SK-N-SH (cell line): Measurements from ENCODE around the gene GATA3. TPM values are rescaled to one million over a fixed set of nuclear protein-coding genes. Genes with fewer than 3 reads are reported as not detected.

ENCODE experiments used
- CTCF ChIA-PET: fragments of 300-600, 350-600 bp; formaldehyde crosslinking; extraction: SDS; loops from one replicate; lab custom pipeline; 2021; lab: Yijun Ruan, JAX
- POLR2A ChIA-PET: fragments of 350-600 bp; sonication (Branson Sonifier 250); formaldehyde crosslinking; extraction: SDS; loops from one replicate; lab custom pipeline; 2020; ENCODE audit warnings: antibody characterized with exemption, inconsistent platforms; lab: Yijun Ruan, JAX
- DNase-seq: peaks from one replicate; pipeline ENCODE4 v3.0.0; 2012
- H2AFZ ChIP-seq: fragments of 200-600 bp; sonication (generic); 2 replicates; pipeline ENCODE4 v1.8.1; 2016; ENCODE audit warnings: antibody characterized with exemption, mild to moderate bottlenecking, low read depth
- H3F3A ChIP-seq: fragments of 200-600 bp; sonication (generic); replicated peaks from 2 replicates; pipeline ENCODE3; 2016; ENCODE audit warnings: antibody characterized with exemption, mild to moderate bottlenecking; ENCODE audit not compliant: insufficient read depth
- H3K27ac ChIP-seq, 2 experiments: fragments of 200-500 bp in 1 of 2; fragments of 200-600 bp in 1 of 2; sonication (Bioruptor generic) in 1 of 2; sonication (generic), shearing (Covaris generic) in 1 of 2; 2 replicates each; pipeline versions ENCODE4 v1.5.1 to v1.6.1; 2014 to 2016; ENCODE audit warnings: low read depth in 2 of 2, inconsistent platforms in 1 of 2, low read length in 1 of 2, mild to moderate bottlenecking in 1 of 2, mixed read lengths in 1 of 2
- H3K27me3 ChIP-seq: fragments of 200-600 bp; sonication (generic), shearing (Covaris generic); 2 replicates; pipeline ENCODE4 v1.6.1; 2016; ENCODE audit warnings: mixed run types; ENCODE audit not compliant: insufficient read depth
- H3K36me3 ChIP-seq, 2 experiments: fragments of 200-500 bp in 1 of 2; fragments of 200-600 bp in 1 of 2; sonication (Bioruptor generic) in 1 of 2; sonication (generic) in 1 of 2; replicated peaks in 1 of 2; 2 replicates each; pipeline versions ENCODE3 to v1.5.1; 2014 to 2016; ENCODE audit warnings: low read length in 1 of 2, mild to moderate bottlenecking in 1 of 2; ENCODE audit not compliant: insufficient read depth in 2 of 2, control insufficient read depth in 1 of 2
- H3K4me1 ChIP-seq, 2 experiments: fragments of 200-500 bp in 1 of 2; fragments of 200-600 bp in 1 of 2; sonication (Bioruptor generic) in 1 of 2; sonication (generic), shearing (Covaris generic) in 1 of 2; 2 replicates each; pipeline versions ENCODE4 v1.5.1 to v1.6.1; 2014 to 2016; ENCODE audit warnings: low read depth in 1 of 2, low read length in 1 of 2, mixed run types in 1 of 2; ENCODE audit not compliant: insufficient read depth in 2 of 2, control insufficient read depth in 1 of 2
- H3K4me2 ChIP-seq: fragments of 200-600 bp; sonication (generic), shearing (Covaris generic); 2 replicates; pipeline ENCODE4 v1.6.1; 2017; ENCODE audit warnings: mixed run types
- H3K4me3 ChIP-seq, 2 experiments: fragments of 200-500 bp in 1 of 2; fragments of 200-600 bp in 1 of 2; sonication (Bioruptor generic) in 1 of 2; sonication (generic), shearing (Covaris generic) in 1 of 2; 2 replicates each; pipeline versions ENCODE4 v1.5.1 to v1.8.1; 2014 to 2016; ENCODE audit warnings: low read depth in 2 of 2, inconsistent platforms in 1 of 2, low read length in 1 of 2, mild to moderate bottlenecking in 1 of 2, mixed read lengths in 1 of 2, moderate library complexity in 1 of 2
- H3K79me2 ChIP-seq: fragments of 200-600 bp; sonication (generic); 2 replicates; pipeline ENCODE4 v1.8.1; 2017; ENCODE audit warnings: mild to moderate bottlenecking; ENCODE audit not compliant: insufficient read depth
- H3K9ac ChIP-seq: fragments of 200-600 bp; sonication (generic); 2 replicates; pipeline ENCODE4 v1.6.1; 2017; ENCODE audit warnings: mixed run types
- H3K9me2 ChIP-seq: fragments of 200-600 bp; sonication (generic); 2 replicates; pipeline ENCODE4 v1.6.1; 2017; ENCODE audit warnings: mixed run types
- H3K9me3 ChIP-seq: fragments of 200-600 bp; sonication (generic); 2 replicates; pipeline ENCODE4 v1.6.1; 2017; ENCODE audit warnings: mixed run types, mild to moderate bottlenecking, moderate library complexity
- H4K20me1 ChIP-seq: fragments of 200-600 bp; sonication (generic); 2 replicates; pipeline ENCODE4 v1.6.1; 2017; ENCODE audit warnings: mild to moderate bottlenecking, mixed run types; ENCODE audit not compliant: insufficient read depth
- EP300 ChIP-seq, 2 experiments: IDR thresholded peaks; 2 replicates each; pipeline versions ENCODE4 v1.4.0 to v1.6.1; 2012; ENCODE audit warnings: borderline replicate concordance in 1 of 2, low read depth in 1 of 2, low read length in 1 of 2
- MEF2A ChIP-seq: IDR thresholded peaks from 2 replicates; pipeline ENCODE4 v1.4.0; 2012; ENCODE audit warnings: low read depth, borderline replicate concordance
- RAD21 ChIP-seq: IDR thresholded peaks from 2 replicates; pipeline ENCODE4 v1.6.1; 2012; ENCODE audit warnings: mild to moderate bottlenecking, low read length
- TCF12 ChIP-seq: IDR thresholded peaks from 2 replicates; pipeline ENCODE4 v1.4.0; 2012
- TEAD4 ChIP-seq: IDR thresholded peaks from 2 replicates; pipeline ENCODE4 v1.4.0; 2012; ENCODE audit warnings: mild to moderate bottlenecking, borderline replicate concordance; ENCODE audit not compliant: insufficient read depth
- WGBS: methylation state at CpG from one replicate; pipeline ENCODE4 v1.1.6; 2017; ENCODE audit warnings: low lambda C conversion rate; 5-methylcytosine and 5-hydroxymethylcytosine counted together
- polyA plus RNA-seq, 3 experiments: library from polyadenylated mRNA; depleted of rRNA; stranded (reverse); fragments of >200 nt; gene quantifications; 2 replicates each; pipeline ENCODE4 v1.2.3, GENCODE V29; 2012
- TF ChIP-seq, protein P1 (sequence below): IDR thresholded peaks from 2 replicates; pipeline ENCODE4 v1.4.0; 2012; ENCODE audit warnings: low read depth, borderline replicate concordance
- TF ChIP-seq, protein P2 (sequence below): fragments of 150-350 bp; IDR thresholded peaks from 2 replicates; pipeline ENCODE4 v1.6.1; 2017; ENCODE audit warnings: antibody characterized with exemption, low read length, low read depth, borderline replicate concordance
- TF ChIP-seq, protein P3 (sequence below): IDR thresholded peaks from 2 replicates; pipeline ENCODE4; 2012
- TF ChIP-seq, protein P4 (sequence below): fragments of 150-350 bp; IDR thresholded peaks from 2 replicates; pipeline ENCODE4 v1.6.1; 2016; ENCODE audit warnings: mild to moderate bottlenecking, low read depth, low read length

The GATA3 gene
- polyA plus RNA-seq, 1 of the 3 experiments (the other 2 are of a cell fraction) = 14.3 TPM

DNA sequence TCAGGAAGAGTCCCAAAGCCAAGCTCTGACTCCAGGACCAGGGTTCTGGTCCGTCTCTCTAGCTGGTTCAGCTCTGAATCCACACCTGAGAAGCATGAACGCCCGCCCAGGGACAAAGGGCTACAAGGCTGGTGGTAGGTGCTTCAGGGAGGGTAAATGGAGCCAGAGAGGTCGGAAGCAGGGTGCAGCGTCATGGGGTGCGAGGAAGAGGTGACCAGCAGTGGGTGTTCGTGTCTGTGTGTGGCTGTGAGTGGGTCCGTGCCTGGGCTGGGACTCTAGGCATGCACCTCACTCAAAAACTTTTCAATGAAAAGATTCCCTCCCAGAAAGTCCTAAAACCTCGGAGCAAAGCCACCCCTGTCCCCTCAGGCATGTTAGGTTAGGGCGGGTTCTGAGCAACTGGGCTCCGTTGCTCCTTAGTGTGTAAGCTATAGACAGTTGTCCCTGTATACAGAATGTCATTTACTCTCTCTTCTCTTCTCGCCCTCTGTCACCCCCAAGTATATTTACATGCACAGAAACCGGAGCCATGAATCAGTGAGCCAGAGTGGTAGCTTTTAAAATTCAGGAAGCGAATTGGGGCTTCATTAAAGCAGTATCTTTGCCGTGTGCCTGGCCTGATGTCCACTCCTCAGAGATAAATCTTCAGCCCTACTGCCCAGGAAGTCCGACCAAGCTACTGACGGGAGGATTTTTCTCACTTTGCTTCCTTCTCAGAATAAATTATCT, 12.3 kb upstream of the GATA3 start:
- Histone ChIP-seq H3K4me3 (no peak overlapping the region), H3K4me2 (no peak overlapping the region), H3K9me2 (no peaks in the 10 kb centered on the region), H3K36me3 (no peaks in the 10 kb centered on the region), H4K20me1 (no peaks in the 10 kb centered on the region), H3K9ac (no peak overlapping the region), H3K27me3 (no peaks in the 10 kb centered on the region)
- WGBS = 86% methylated on average over 15 of the region's 17 CpGs
- CTCF ChIA-PET = interaction anchor here (1.5 kb wide), 1 partner anchor 168 kb away, joined by 7 read pairs; no protein-coding TSS in a partner anchor
- TF ChIP-seq, protein P1, sequence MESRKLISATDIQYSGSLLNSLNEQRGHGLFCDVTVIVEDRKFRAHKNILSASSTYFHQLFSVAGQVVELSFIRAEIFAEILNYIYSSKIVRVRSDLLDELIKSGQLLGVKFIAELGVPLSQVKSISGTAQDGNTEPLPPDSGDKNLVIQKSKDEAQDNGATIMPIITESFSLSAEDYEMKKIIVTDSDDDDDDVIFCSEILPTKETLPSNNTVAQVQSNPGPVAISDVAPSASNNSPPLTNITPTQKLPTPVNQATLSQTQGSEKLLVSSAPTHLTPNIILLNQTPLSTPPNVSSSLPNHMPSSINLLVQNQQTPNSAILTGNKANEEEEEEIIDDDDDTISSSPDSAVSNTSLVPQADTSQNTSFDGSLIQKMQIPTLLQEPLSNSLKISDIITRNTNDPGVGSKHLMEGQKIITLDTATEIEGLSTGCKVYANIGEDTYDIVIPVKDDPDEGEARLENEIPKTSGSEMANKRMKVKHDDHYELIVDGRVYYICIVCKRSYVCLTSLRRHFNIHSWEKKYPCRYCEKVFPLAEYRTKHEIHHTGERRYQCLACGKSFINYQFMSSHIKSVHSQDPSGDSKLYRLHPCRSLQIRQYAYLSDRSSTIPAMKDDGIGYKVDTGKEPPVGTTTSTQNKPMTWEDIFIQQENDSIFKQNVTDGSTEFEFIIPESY = no peak
- TF ChIP-seq, protein P2, sequence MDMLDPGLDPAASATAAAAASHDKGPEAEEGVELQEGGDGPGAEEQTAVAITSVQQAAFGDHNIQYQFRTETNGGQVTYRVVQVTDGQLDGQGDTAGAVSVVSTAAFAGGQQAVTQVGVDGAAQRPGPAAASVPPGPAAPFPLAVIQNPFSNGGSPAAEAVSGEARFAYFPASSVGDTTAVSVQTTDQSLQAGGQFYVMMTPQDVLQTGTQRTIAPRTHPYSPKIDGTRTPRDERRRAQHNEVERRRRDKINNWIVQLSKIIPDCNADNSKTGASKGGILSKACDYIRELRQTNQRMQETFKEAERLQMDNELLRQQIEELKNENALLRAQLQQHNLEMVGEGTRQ = no peak
- no peak for TF ChIP-seq TCF12
- no peak for TF ChIP-seq EP300 (IDR thresholded peaks at IDR 0.05; ENCODE audit: borderline replicate concordance in 1 of 2, low read depth in 1 of 2, low read length in 1 of 2)
- TF ChIP-seq, protein P3, sequence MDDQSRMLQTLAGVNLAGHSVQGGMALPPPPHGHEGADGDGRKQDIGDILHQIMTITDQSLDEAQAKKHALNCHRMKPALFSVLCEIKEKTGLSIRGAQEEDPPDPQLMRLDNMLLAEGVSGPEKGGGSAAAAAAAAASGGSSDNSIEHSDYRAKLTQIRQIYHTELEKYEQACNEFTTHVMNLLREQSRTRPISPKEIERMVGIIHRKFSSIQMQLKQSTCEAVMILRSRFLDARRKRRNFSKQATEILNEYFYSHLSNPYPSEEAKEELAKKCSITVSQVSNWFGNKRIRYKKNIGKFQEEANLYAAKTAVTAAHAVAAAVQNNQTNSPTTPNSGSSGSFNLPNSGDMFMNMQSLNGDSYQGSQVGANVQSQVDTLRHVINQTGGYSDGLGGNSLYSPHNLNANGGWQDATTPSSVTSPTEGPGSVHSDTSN = no peak
- no peak for TF ChIP-seq MEF2A
- no peak for TF ChIP-seq TEAD4
- TF ChIP-seq, protein P4, sequence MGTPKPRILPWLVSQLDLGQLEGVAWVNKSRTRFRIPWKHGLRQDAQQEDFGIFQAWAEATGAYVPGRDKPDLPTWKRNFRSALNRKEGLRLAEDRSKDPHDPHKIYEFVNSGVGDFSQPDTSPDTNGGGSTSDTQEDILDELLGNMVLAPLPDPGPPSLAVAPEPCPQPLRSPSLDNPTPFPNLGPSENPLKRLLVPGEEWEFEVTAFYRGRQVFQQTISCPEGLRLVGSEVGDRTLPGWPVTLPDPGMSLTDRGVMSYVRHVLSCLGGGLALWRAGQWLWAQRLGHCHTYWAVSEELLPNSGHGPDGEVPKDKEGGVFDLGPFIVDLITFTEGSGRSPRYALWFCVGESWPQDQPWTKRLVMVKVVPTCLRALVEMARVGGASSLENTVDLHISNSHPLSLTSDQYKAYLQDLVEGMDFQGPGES = no peak
- TF ChIP-seq RAD21 = no peak
- TF ChIP-seq, all 33 proteins: peak for 0
- Histone ChIP-seq H3K27ac (no peak overlapping the region), H3K4me1 (peaks cover 0 to 7% of the 10 kb centered on the region in 2 experiments; a peak in 2 of 4 replicates), H3F3A (no peaks in the 10 kb centered on the region), H3K9me3 (no peaks in the 10 kb centered on the region), H2AFZ (no peak overlapping the region), H3K79me2 (peaks cover 17% of the 10 kb centered on the region)
- no peak for DNase-seq
- POLR2A ChIA-PET = no interaction called here
